ENCODE data around the gene LRRFIP2. TPM values are rescaled to one million over a fixed set of nuclear protein-coding genes. Genes with fewer than 3 reads are reported as not detected.

The LRRFIP2 gene, protein sequence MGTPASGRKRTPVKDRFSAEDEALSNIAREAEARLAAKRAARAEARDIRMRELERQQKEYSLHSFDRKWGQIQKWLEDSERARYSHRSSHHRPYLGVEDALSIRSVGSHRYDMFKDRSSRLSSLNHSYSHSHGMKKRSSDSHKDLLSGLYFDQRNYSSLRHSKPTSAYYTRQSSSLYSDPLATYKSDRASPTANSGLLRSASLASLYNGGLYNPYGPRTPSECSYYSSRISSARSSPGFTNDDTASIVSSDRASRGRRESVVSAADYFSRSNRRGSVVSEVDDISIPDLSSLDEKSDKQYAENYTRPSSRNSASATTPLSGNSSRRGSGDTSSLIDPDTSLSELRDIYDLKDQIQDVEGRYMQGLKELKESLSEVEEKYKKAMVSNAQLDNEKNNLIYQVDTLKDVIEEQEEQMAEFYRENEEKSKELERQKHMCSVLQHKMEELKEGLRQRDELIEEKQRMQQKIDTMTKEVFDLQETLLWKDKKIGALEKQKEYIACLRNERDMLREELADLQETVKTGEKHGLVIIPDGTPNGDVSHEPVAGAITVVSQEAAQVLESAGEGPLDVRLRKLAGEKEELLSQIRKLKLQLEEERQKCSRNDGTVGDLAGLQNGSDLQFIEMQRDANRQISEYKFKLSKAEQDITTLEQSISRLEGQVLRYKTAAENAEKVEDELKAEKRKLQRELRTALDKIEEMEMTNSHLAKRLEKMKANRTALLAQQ
- total RNA-seq = 49.1 and 62.4 TPM in 2 replicates

GRCh38 chr3:37174532-37175126, at the start of gene LRRFIP2:
Gene LRRFIP2, minus strand, starts transcription at chr3:37174582. Its CDS starts 25,599 bp downstream, at chr3:37148983.

Other genes with a start within 250 kb of the LRRFIP2 start
- gene TRANK1, start 229.5 kb downstream of the LRRFIP2 start, total RNA-seq = 12.9 and 14.9 TPM in 2 replicates
- gene EPM2AIP1, start 181.5 kb downstream of the LRRFIP2 start, total RNA-seq = 17.0 and 20.8 TPM in 2 replicates
- gene MLH1, start 181.1 kb downstream of the LRRFIP2 start, total RNA-seq = 49.7 and 60.1 TPM in 2 replicates
- gene GOLGA4, start 68.7 kb upstream of the LRRFIP2 start, total RNA-seq = 76.2 and 85.1 TPM in 2 replicates